Karpas-422 (cell line): ENCODE results near the gene LCMT1. TPM values are rescaled to one million over a fixed set of nuclear protein-coding genes. Genes with fewer than 3 reads are reported as not detected.
A peak's percentile ranks its signal among the peaks of the same experiment; 100 is the strongest.

Experiments
- DNase-seq: peaks from one replicate; pipeline ENCODE4 v3.0.0-alpha.2; 2015
- H2AFZ ChIP-seq: fragments of 200-600 bp; sonication (generic); 2 replicates; pipeline ENCODE4 v1.6.1; 2014; ENCODE audit warnings: antibody characterized with exemption, low read length, mixed read lengths
- H3K27ac ChIP-seq: fragments of 200-600 bp; sonication (generic); 2 replicates; pipeline ENCODE4 v1.5.1; 2014; ENCODE audit warnings: mild to moderate bottlenecking, low read length, moderate library complexity
- H3K27me3 ChIP-seq: fragments of 200-600 bp; sonication (generic); 2 replicates; pipeline ENCODE4 v1.6.1; 2014; ENCODE audit warnings: low read length, mixed read lengths
- H3K36me3 ChIP-seq: fragments of 200-600 bp; sonication (generic); 2 replicates; pipeline ENCODE4 v1.6.1; 2014; ENCODE audit warnings: low read length, mixed read lengths; ENCODE audit not compliant: insufficient read depth
- H3K4me1 ChIP-seq: fragments of 200-600 bp; sonication (generic); 2 replicates; pipeline ENCODE4 v1.6.1; 2014; ENCODE audit warnings: mild to moderate bottlenecking, low read length, mixed read lengths
- H3K4me2 ChIP-seq: fragments of 200-600 bp; sonication (generic); 2 replicates; pipeline ENCODE4 v1.6.1; 2014; ENCODE audit warnings: low read length, low read depth, mild to moderate bottlenecking; ENCODE audit not compliant: poor library complexity, severe bottlenecking
- H3K4me3 ChIP-seq: fragments of 200-600 bp; sonication (generic); 2 replicates; pipeline ENCODE4 v1.5.1; 2014; ENCODE audit warnings: mild to moderate bottlenecking, antibody characterized with exemption, low read length, mixed read lengths
- H3K79me2 ChIP-seq: fragments of 200-600 bp; sonication (generic); 2 replicates; pipeline ENCODE4 v1.6.1; 2014; ENCODE audit warnings: mild to moderate bottlenecking, low read length, mixed read lengths
- H3K9ac ChIP-seq: fragments of 200-600 bp; sonication (generic); 2 replicates; pipeline ENCODE4 v1.6.0; 2014; ENCODE audit warnings: low read length
- H3K9me2 ChIP-seq: fragments of 200-600 bp; sonication (generic), shearing (Covaris generic); replicated peaks from 2 replicates; pipeline ENCODE4 v1.6.0; 2014; ENCODE audit warnings: mild to moderate bottlenecking, low read length, moderate library complexity; ENCODE audit not compliant: insufficient read depth
- H3K9me3 ChIP-seq: fragments of 300-700, 200-600 bp; sonication (generic); 2 replicates; pipeline ENCODE4 v1.6.1; 2014; ENCODE audit warnings: low read length, mixed read lengths
- H4K20me1 ChIP-seq: fragments of 200-600 bp; sonication (generic); 2 replicates; pipeline ENCODE4 v1.6.1; 2014; ENCODE audit warnings: mild to moderate bottlenecking, antibody characterized with exemption, low read length, low read depth; ENCODE audit not compliant: insufficient read depth
- total RNA-seq: library from RNA; depleted of rRNA; stranded (reverse); fragments of >200 nt; shearing (Covaris generic); gene quantifications from 2 replicates; pipeline ENCODE4 v1.2.3, GENCODE V29; 2014; ENCODE audit warnings: low replicate concordance

The LCMT1 gene
- total RNA-seq, 1 experiment from 2014 or later: 29.1 TPM

- Histone ChIP-seq H3K4me3 (peak overlapping the region; percentile 79), H3K79me2 (peaks cover 21% of the 10 kb centered on the region), H3K27ac (peak overlapping the region; percentile 42), H4K20me1 (no peaks in the 10 kb centered on the region), H3K9me2 (no peaks in the 10 kb centered on the region), H3K4me1 (peaks cover 26% of the 10 kb centered on the region), H3K4me2 (peak overlapping the region; percentile 86), H3K36me3 (no peaks in the 10 kb centered on the region), H3K27me3 (no peaks in the 10 kb centered on the region), H3K9me3 (no peaks in the 10 kb centered on the region), H2AFZ (peak overlapping the region; percentile 79; the same call in 1 of the 2 replicates), H3K9ac (peak overlapping the region; percentile 80)
- peak; percentile 96 for DNase-seq
Observed at GRCh38 chr16:25106567-25107465, 4.7 kb upstream of the LCMT1 start.

GRCh38 chr16:25107466-25107792 is 4.1 kb upstream of the LCMT1 start:
- Histone ChIP-seq H3K4me1 (peaks cover 30% of the 10 kb centered on the region), H3K9me2 (no peaks in the 10 kb centered on the region), H3K27ac (peak overlapping the region; percentile 42), H3K36me3 (no peaks in the 10 kb centered on the region), H3K9ac (peak overlapping the region; percentile 80), H3K79me2 (peaks cover 27% of the 10 kb centered on the region), H3K27me3 (no peaks in the 10 kb centered on the region), H3K4me3 (peak overlapping the region; percentile 79), H3K9me3 (no peaks in the 10 kb centered on the region), H3K4me2 (peak overlapping the region; percentile 86), H4K20me1 (no peaks in the 10 kb centered on the region), H2AFZ (peak overlapping the region; percentile 26; the same call in 1 of the 2 replicates)
- DNase-seq: no peak

- Histone ChIP-seq H4K20me1 (no peaks in the 10 kb centered on the region), H3K9ac (peak overlapping the region; percentile 80), H3K9me3 (no peaks in the 10 kb centered on the region), H3K36me3 (no peaks in the 10 kb centered on the region), H3K79me2 (peaks cover 32% of the 10 kb centered on the region), H3K4me2 (peak overlapping the region; percentile 86), H3K4me1 (peaks cover 36% of the 10 kb centered on the region), H3K9me2 (no peaks in the 10 kb centered on the region), H3K27ac (peak overlapping the region; percentile 42; the same call in 1 of the 2 replicates), H2AFZ (no peak overlapping the region), H3K27me3 (no peaks in the 10 kb centered on the region), H3K4me3 (peak overlapping the region; percentile 79; the same call in 1 of the 2 replicates)
- DNase-seq: peak; percentile 87
Observed at GRCh38 chr16:25108054-25108453, 3.5 kb upstream of the LCMT1 start.

GRCh38 chr16:25109643-25110042 is 1.9 kb upstream of the LCMT1 start:
- Histone ChIP-seq H3K4me3 (peak overlapping the region; percentile 92), H3K79me2 (peaks cover 47% of the 10 kb centered on the region), H2AFZ (no peak overlapping the region), H3K9me3 (no peaks in the 10 kb centered on the region), H3K9me2 (no peaks in the 10 kb centered on the region), H3K27me3 (no peaks in the 10 kb centered on the region), H3K4me1 (peaks cover 39% of the 10 kb centered on the region), H3K36me3 (no peaks in the 10 kb centered on the region), H3K4me2 (peak overlapping the region; percentile 91), H3K9ac (peak overlapping the region; percentile 80), H3K27ac (peak overlapping the region; percentile 75), H4K20me1 (no peaks in the 10 kb centered on the region)
- no peak for DNase-seq

- Histone ChIP-seq H4K20me1 (no peaks in the 10 kb centered on the region), H3K9me3 (no peaks in the 10 kb centered on the region), H3K9me2 (no peaks in the 10 kb centered on the region), H3K4me2 (peak overlapping the region; percentile 91), H3K9ac (peak overlapping the region; percentile 80), H3K4me1 (peaks cover 39% of the 10 kb centered on the region), H3K4me3 (peak overlapping the region; percentile 92), H3K27me3 (no peaks in the 10 kb centered on the region), H3K36me3 (no peaks in the 10 kb centered on the region), H3K27ac (peak overlapping the region; percentile 75), H3K79me2 (peaks cover 56% of the 10 kb centered on the region), H2AFZ (0 out of 2 replicates have a peak overlapping the region, but pooled peaks have one; percentile 52)
- peak; percentile 82 for DNase-seq
Observed at GRCh38 chr16:25110387-25110947, 1.1 kb upstream of the LCMT1 start.

- no peaks in the 10 kb centered on the region for H3K9me3 ChIP-seq
- H3K27ac ChIP-seq: no peak overlapping the region
- H3K4me3 ChIP-seq: no peak overlapping the region
- peaks cover 21% of the 10 kb centered on the region for H3K4me1 ChIP-seq
- H3K9me2 ChIP-seq: no peaks in the 10 kb centered on the region
- DNase-seq: no peak
- H3K36me3 ChIP-seq: no peaks in the 10 kb centered on the region
- H3K9ac ChIP-seq: no peak overlapping the region
- H4K20me1 ChIP-seq: no peaks in the 10 kb centered on the region
- no peaks in the 10 kb centered on the region for H3K27me3 ChIP-seq
- H3K79me2 ChIP-seq: peaks cover 89% of the 10 kb centered on the region
- no peak overlapping the region for H2AFZ ChIP-seq
- H3K4me2 ChIP-seq: no peak overlapping the region
Observed at GRCh38 chr16:25114121-25114520, 2.6 kb downstream of the LCMT1 start.

- Histone ChIP-seq H3K4me3 (no peak overlapping the region), H3K4me2 (no peak overlapping the region), H2AFZ (no peak overlapping the region), H3K79me2 (peaks cover 73% of the 10 kb centered on the region), H3K36me3 (no peaks in the 10 kb centered on the region), H3K9me2 (no peaks in the 10 kb centered on the region), H3K9me3 (no peaks in the 10 kb centered on the region), H3K27me3 (no peaks in the 10 kb centered on the region), H3K27ac (no peak overlapping the region), H3K4me1 (no peaks in the 10 kb centered on the region), H4K20me1 (no peaks in the 10 kb centered on the region), H3K9ac (no peak overlapping the region)
- no peak for DNase-seq
Observed at GRCh38 chr16:25118851-25119578, 7.5 kb downstream of the LCMT1 start.
